Kidney epithelial cell (primary cell): ENCODE measurements around the gene OR2T1. TPM values are rescaled to one million over a fixed set of nuclear protein-coding genes. Genes with fewer than 3 reads are reported as not detected.

Experiments
- DNase-seq: peaks from one replicate; pipeline ENCODE4 v3.0.0-alpha.2; 2010; ENCODE audit warnings: low read depth
- H3K27me3 ChIP-seq: 2 replicates; pipeline ENCODE4 v1.6.0; 2011; ENCODE audit warnings: low read length; ENCODE audit not compliant: control insufficient read depth, insufficient read depth
- H3K36me3 ChIP-seq: 2 replicates; pipeline ENCODE4 v1.5.1; 2011; ENCODE audit warnings: low read length; ENCODE audit not compliant: control insufficient read depth, insufficient read depth
- H3K4me3 ChIP-seq: 2 replicates; pipeline ENCODE4 v1.5.1; 2011; ENCODE audit warnings: low read depth, mild to moderate bottlenecking, control low read depth, low read length
- total RNA-seq: library from RNA; depleted of rRNA; stranded (reverse); fragments of >200 nt; gene quantifications from 2 replicates; pipeline ENCODE4 v1.2.3, GENCODE V29; 2015
- TF ChIP-seq, protein P1 (sequence below): IDR thresholded peaks from 2 replicates; pipeline ENCODE4 v1.5.1; 2011; ENCODE audit warnings: mild to moderate bottlenecking, moderate library complexity, low read length, control low read depth, inconsistent platforms; ENCODE audit not compliant: insufficient read depth, poor library complexity, severe bottlenecking

OR2T1 gene
- total RNA-seq, 1 donor from 2014 or later: not detected

DNA sequence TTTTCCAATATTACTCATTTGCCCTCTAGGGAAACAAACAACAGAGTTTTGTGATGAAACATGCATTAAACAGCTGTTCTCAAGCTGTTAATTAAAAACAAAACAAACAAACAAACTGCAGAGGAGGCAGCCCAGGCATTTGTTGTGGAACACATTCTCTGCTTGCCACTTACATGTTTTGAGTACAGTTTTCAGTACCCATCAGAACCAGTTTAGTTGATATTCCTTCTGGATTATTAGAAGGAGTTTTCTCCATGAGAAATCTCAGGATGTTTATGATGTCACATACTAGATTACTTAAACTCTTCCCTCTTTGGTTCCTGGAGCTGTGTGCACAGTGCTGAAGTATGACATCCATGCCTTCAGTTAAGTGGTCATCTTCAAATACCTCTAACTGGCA lies 27.4 kb upstream of the OR2T1 start, which contains the start of gene OR2T6:
OR2T6 (plus strand) TSS at position 301 of the 400 bp plus-strand sequence. CDS start 11,863 bp downstream, outside the sequence.
- Histone ChIP-seq H3K36me3 (no peaks in the 10 kb centered on the region), H3K4me3 (no peak within 1 kb of the TSS), H3K27me3 (no peaks in the 10 kb centered on the region)
- DNase-seq: no peak
- TF ChIP-seq, protein P1, sequence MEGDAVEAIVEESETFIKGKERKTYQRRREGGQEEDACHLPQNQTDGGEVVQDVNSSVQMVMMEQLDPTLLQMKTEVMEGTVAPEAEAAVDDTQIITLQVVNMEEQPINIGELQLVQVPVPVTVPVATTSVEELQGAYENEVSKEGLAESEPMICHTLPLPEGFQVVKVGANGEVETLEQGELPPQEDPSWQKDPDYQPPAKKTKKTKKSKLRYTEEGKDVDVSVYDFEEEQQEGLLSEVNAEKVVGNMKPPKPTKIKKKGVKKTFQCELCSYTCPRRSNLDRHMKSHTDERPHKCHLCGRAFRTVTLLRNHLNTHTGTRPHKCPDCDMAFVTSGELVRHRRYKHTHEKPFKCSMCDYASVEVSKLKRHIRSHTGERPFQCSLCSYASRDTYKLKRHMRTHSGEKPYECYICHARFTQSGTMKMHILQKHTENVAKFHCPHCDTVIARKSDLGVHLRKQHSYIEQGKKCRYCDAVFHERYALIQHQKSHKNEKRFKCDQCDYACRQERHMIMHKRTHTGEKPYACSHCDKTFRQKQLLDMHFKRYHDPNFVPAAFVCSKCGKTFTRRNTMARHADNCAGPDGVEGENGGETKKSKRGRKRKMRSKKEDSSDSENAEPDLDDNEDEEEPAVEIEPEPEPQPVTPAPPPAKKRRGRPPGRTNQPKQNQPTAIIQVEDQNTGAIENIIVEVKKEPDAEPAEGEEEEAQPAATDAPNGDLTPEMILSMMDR: no peak

DNA sequence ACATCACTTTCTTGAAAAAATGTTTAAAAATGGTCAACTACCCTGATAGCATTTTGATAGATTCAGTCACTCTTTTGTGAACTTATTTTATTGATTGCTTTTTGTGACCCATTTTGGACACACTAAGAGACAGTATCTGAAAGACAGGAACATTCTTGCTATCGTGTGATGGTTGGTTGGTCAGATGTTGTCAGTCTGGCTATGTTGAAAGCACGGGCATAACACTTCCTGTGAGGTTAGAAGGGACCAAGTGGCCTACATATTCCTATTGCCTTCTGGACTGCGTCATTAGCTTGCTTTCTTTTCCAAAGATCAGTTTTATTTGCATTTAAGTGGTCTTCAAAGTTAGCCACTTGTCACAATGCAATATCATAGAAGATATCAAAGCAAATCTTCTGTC lies 25.9 kb upstream of the OR2T1 start:
- no peak for DNase-seq
- no peaks in the 10 kb centered on the region for H3K36me3 ChIP-seq
- TF ChIP-seq, protein P1: no peak
- H3K4me3 ChIP-seq: no peak overlapping the region
- H3K27me3 ChIP-seq: no peaks in the 10 kb centered on the region

DNA sequence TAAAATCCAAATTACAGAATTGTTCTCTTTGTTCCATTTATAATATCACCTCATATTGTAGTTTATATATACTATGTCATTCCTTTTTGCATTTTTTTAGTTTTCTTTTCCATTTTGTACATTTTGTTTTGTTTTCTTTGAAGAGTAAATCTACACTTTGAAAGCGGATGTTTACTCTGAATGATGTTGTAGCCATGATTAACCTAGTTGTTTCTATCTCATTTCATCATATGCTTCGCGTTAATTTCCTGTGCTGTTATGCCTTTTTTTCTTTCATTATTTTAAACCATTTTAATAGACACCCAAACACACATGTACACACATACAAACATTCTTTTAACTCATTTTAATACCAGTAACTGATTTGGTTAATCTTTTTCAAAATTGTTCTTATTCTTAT lies 22.0 kb upstream of the OR2T1 start:
- H3K27me3 ChIP-seq: no peaks in the 10 kb centered on the region
- no peak overlapping the region for H3K4me3 ChIP-seq
- DNase-seq: no peak
- no peaks in the 10 kb centered on the region for H3K36me3 ChIP-seq
- TF ChIP-seq, protein P1: no peak

DNA sequence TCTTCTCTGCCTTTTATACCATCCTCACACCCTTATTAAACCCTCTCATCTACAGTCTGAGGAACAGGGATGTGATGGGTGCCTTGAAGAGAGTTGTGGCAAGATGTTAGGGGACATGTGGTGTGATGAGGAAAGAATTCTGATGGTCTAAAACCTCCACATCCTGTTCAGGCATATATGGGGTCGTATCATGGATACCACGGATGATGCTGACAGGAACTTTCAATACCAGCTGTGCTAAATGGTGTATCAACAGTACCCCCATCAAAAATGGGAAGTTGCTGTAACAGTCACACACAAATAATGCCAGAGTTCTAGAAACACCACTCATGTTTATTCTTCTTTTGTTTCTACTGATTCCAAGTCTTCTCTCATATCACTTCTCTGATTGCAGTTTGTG lies 14.4 kb upstream of the OR2T1 start:
- TF ChIP-seq, protein P1: no peak
- H3K27me3 ChIP-seq: no peaks in the 10 kb centered on the region

DNA sequence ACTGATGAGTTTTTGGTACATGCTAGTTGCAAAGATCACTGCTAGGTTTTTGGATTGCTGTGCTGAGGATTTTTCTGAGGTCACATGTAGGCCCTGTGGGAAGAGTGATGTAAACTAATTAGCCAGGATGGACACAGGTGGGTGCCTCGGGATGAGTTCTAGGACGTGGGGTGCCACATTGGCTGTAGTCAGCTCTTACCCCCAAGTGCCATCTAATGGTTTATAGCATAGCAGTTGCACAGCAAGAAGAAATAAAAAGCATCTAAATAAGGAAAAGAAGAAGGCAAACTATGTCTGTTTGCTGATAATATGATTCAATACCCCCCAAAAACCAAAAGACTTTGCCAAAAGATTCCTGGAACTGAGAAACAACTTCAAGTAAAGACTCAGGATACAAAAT lies 9.8 kb upstream of the OR2T1 start:
- TF ChIP-seq, protein P1: no peak
- no peaks in the 10 kb centered on the region for H3K36me3 ChIP-seq
- H3K4me3 ChIP-seq: no peak overlapping the region
- DNase-seq: no peak
- no peaks in the 10 kb centered on the region for H3K27me3 ChIP-seq

More for the DNA sequence above, 14.4 kb upstream of the OR2T1 start:
- Histone ChIP-seq H3K36me3 (no peaks in the 10 kb centered on the region), H3K4me3 (no peak overlapping the region)
- no peak for DNase-seq

DNA sequence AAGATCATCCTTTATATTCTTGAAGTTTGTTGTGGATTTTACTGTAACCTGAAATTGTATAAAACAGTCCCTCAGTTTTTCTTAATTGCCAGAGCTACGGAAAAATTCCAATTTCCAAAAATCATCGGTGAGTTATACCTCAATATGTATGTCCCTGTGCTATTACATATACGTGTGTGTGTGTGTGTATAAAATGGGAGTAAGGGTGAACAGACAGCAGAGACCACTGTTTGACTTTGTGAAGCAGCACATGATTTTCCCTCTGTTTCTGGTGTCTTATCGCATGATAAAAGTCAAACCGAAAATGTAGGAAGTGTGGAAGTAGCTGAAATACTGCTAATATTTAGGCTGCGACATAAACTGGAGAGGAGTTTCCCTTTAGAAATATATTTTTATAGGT lies 1.2 kb downstream of the OR2T1 start:
- DNase-seq: no peak
- H3K27me3 ChIP-seq: no peaks in the 10 kb centered on the region
- H3K4me3 ChIP-seq: no peak overlapping the region
- TF ChIP-seq, protein P1: no peak
- H3K36me3 ChIP-seq: no peaks in the 10 kb centered on the region
